HG02678 (cell line): ENCODE measurements around the gene IKBKE.
A peak's percentile ranks its signal among the peaks of the same experiment; 100 is the strongest.

Experiments
- ATAC-seq: cut with Tn5 transposase; IDR thresholded peaks from one replicate; pipeline ENCODE4 v1.9.1; 2021; ENCODE audit warnings: mild to moderate bottlenecking, moderate library complexity; ENCODE audit not compliant: unreplicated experiment

The IKBKE gene

DNA sequence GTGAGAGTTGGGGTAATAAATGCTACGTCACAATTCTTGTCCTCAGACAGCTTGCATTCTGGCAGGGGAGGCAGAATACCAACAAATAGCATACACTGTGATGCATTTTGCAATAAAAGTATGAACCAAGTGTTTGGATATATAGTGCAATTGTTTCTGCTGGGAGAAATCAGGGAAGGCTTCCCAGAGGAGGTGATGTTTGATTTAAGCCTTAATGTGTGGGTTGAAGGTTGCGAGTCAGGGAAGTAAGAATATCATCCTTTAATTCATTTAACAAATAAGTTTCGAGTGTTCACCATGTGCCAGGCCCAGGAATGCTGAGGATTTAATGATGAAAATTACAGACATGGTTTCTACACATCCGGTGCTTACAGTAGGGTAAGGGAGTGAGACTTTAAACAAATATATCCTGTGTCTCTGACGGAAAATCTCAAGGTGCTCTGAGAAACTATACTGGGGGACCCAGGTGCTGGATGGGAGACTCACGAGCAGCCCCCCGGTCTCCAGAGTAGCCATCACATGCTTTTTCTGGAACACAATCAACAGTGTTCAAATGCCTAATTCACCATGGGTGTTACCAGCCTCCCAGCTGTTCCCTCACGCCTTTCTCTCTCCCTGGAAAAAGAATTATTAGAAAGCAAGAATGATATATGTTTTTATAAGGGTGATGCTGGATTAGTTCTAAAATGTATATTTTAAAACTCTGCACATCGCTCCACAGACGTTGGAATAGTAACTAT lies 68.8 kb downstream of the IKBKE start:
- ATAC-seq, result no peak

DNA sequence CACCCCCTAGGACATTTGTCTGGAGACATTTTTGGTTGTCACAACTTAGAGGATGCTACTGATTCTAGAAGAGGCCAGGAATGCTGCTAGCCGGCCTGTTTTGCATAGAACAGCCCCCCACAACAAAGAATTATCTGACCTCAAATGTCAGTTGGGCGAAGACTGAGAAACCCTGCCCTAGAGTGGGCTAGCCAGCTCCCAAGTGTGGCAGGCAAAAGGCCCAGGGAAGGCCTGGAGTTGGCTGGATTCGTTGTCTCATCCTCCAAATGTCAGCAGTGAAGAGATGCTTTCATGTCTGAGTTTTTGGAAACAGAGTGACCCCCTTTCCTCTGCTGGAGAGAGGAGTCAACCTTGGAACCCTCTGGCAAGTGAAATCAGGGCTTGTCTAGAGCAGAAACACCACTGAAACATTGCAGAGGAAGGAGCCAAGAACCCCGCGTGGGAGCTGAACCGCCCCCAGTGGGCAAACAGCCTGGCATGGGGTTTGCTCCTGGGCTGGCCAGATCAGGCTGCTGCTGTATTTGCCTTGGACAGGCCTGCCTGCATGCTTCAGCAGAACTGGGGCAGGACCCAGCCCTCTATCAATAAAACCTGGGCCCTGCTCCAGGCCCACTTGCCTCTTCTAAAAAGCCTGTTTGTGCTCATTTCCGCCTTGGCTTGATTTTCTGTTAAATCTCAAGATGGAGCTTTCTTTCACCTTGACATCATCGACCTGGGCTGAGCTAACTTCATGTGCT lies 69.9 kb downstream of the IKBKE start:
- ATAC-seq, result no peak

DNA sequence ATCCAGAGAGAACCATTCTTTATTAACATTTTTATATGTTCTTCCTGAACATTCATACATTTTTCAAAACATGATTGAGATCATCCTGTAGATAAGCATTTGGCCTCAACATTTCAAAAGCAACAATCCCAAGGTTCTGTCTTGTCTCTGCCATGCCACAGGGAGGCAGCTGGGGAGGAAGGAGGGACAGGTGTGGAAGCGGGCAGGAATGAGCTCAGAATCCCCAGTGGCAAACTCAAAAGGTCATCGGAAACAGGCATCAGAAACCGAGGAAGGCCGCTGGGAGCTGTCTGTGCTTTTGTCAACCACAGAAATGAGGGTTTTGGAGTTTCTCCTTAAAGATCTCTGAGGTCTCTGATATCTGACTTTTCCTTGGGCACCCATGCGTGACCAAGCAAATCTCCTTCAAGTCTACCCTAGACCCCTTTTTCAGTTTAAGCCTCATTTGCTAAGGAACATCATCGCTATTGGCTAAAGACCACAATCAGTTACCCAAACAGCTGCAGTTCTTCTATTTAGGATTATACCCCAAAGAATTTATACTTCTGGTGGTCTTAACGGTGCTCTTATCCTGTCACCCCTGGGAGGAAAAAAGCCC lies 71.1 kb downstream of the IKBKE start:
- no peak for ATAC-seq

DNA sequence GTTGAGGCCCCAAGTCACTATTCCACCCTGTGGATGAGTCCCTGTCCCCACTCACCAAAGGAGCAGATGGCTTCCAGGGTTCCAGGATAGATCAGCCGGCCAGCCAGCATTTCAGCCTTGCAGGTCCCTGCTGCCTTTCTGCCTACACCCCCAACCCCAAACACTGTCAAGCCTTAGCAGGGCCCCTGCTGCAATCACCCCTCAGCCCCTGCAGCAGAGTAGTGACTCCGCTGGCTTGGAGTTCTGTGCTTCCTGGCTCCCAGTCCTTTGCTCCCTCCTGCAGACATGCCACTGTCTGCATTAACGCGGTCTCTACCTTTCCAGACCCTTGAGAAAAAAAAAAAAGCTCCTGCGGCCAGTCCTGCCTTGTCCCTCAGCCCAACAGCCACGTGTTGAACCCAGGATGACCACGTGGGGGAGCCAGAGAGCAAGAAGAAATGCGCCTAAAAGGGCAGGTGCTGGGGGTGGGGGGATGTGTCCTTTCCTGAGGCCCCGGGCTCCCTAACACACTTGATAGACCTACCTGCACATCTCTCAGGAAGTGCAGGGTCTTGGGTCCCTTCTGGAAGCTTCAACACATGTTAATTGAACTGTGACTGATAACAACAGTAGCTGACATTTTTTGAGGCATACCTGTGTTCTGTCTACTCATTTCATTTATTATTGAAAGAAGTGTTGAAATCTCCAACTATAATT lies 74.4 kb downstream of the IKBKE start:
- peak; percentile 57 for ATAC-seq

DNA sequence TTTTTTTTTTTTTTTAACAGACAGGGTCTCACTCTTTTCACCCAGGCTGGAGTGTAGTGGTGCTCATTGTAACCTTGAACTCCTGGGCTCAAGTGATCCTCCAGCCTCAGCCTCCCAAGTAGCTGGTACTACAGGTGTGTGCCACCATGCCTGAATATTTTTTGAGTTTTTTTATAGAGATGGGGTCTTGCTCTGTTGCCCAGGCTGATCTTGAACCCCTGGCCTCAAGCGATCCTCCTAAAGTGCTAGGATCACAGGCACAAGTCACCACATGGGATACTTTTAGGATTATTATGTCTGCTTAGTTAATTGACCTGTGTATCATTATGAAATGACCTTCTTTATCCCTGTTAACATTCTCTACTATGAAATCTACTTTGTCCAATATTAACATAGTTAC lies 75.1 kb downstream of the IKBKE start:
- no peak for ATAC-seq
